Fibroblast of skin of left quadriceps (primary cell): Measurements from ENCODE around the gene PITPNC1.
"Not testable (repeated sequence)": the region's sequence is repeated elsewhere in the genome, so short reads cannot be mapped to it uniquely, and the experiment has no call there.

Source experiments
- DNase-seq, 2 experiments: peaks; one replicate each; pipeline ENCODE4 v3.0.0-alpha.2; 2013; ENCODE audit warnings: low read depth in 2 of 2

PITPNC1 gene

GRCh38 chr17:67514998-67515397, 137.9 kb downstream of the PITPNC1 start:
- DNase-seq: no peak

GRCh38 chr17:67515490-67516083, 138.5 kb downstream of the PITPNC1 start:
- no peak for DNase-seq

- DNase-seq: not testable (repeated sequence)
Observed at GRCh38 chr17:67516571-67516970, 139.5 kb downstream of the PITPNC1 start.

GRCh38 chr17:67517325-67517724, 140.2 kb downstream of the PITPNC1 start:
- no peak for DNase-seq

GRCh38 chr17:67518876-67519275, 141.8 kb downstream of the PITPNC1 start:
- peak; percentile 74 to 78 for DNase-seq

- no peak for DNase-seq
Observed at GRCh38 chr17:67519801-67520251, 142.7 kb downstream of the PITPNC1 start.

- DNase-seq: peak; percentile 53 to 54
Observed at GRCh38 chr17:67520252-67520906, 143.3 kb downstream of the PITPNC1 start.

GRCh38 chr17:67520916-67521774, 144.1 kb downstream of the PITPNC1 start:
- peak; percentile 46 to 52 for DNase-seq

GRCh38 chr17:67521775-67522069, 144.6 kb downstream of the PITPNC1 start:
- DNase-seq: no peak

GRCh38 chr17:67523101-67523500, 146.0 kb downstream of the PITPNC1 start:
- no peak for DNase-seq

- DNase-seq: no peak
Observed at GRCh38 chr17:67525239-67526135, 148.4 kb downstream of the PITPNC1 start.

- no peak for DNase-seq
Observed at GRCh38 chr17:67526700-67527099, 149.6 kb downstream of the PITPNC1 start.

GRCh38 chr17:67528751-67529436, 151.8 kb downstream of the PITPNC1 start:
- DNase-seq: peak; percentile 39 to 44

GRCh38 chr17:67531291-67531690, 154.2 kb downstream of the PITPNC1 start:
- DNase-seq: no peak

GRCh38 chr17:67532326-67532871, 155.3 kb downstream of the PITPNC1 start:
- no peak for DNase-seq

- DNase-seq: no peak
Observed at GRCh38 chr17:67534941-67535340, 157.9 kb downstream of the PITPNC1 start.

- no peak for DNase-seq
Observed at GRCh38 chr17:67542219-67543114, 165.4 kb downstream of the PITPNC1 start.

- no peak for DNase-seq
Observed at GRCh38 chr17:67544364-67544955, 167.4 kb downstream of the PITPNC1 start.
